Left ventricle myocardium inferior (tissue), 1 donor: ENCODE data around the gene TMCO4. TPM values are rescaled to one million over a fixed set of nuclear protein-coding genes. Genes with fewer than 3 reads are reported as not detected.

Experiments
- DNase-seq: peaks from one replicate; pipeline ENCODE4 v3.0.0-alpha.2; 2020
- H3K27ac ChIP-seq: fragments of 200-600 bp; replicated peaks from 2 replicates; pipeline ENCODE4 v1.8.0; 2021
- H3K27me3 ChIP-seq: fragments of 200-600 bp; 2 replicates; pipeline ENCODE4 v1.8.0; 2021; ENCODE audit warnings: low read depth
- H3K36me3 ChIP-seq: fragments of 200-600 bp; 2 replicates; pipeline ENCODE4 v1.8.0; 2021
- H3K4me1 ChIP-seq: fragments of 200-600 bp; 2 replicates; pipeline ENCODE4 v1.8.0; 2021
- H3K4me3 ChIP-seq: fragments of 200-600 bp; 2 replicates; pipeline ENCODE4 v1.8.0; 2021; ENCODE audit warnings: mild to moderate bottlenecking, moderate library complexity
- H3K9me3 ChIP-seq: fragments of 200-600 bp; replicated peaks from 2 replicates; pipeline ENCODE4 v1.8.0; 2021
- intact Hi-C: fragments of 100-400 bp; cut with micrococcal nuclease; formaldehyde crosslinking; loops from one replicate; pipeline ENCODE4 v1.11.0; 2022
- total RNA-seq: library from RNA; stranded (reverse); fragmentation: NEBNext Ultra II Directional; extraction: Animal tissue kit (Norgen Biotek cat#: 25700); gene quantifications from one replicate; pipeline ENCODE4 v1.2.1, GENCODE V29; 2021
- TF ChIP-seq, protein P1 (sequence below): fragments of 200-600 bp; IDR thresholded peaks from 2 replicates; pipeline ENCODE4 v1.8.0; 2021; ENCODE audit warnings: antibody characterized with exemption, mild to moderate bottlenecking, borderline replicate concordance
- donor health status: DM: no; HTN: yes; CAD: no; lungs with severe emphysema.

The TMCO4 gene
- total RNA-seq, 1 donor from 2014 or later: 8.6 TPM

DNA sequence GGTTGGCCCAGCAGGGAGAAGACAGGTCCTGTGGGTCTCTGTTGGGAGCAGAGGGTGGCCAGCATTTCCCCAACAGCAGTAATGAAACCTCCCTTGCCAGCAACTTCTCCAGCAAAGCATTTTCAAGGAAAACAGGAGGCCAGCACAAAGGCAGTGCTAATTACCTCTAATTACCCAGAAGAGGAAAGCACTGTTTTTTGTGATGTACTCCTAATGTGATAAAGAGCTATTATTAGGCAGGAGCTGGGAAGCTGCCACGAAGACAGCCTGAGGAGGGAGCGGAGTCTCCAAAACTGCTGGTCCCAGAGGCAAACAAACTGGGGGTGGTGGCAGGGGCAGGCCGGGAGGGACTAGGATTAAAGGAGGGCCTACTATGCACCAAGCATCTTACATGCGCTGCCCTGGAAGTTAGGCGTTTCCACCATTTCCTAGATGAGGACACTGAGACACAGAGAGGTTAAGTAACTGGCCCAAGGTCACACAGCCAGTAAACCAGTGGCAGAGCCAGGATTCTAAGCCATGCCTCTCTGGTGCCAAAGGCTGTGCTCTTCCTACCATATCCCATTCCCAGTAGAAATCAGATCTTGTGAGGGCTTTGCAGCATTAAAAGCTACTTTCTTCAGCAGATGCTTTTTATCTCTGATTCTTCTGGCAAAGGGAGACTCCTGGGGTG, 110.5 kb downstream of the TMCO4 start:
- peaks cover 24% of the 10 kb centered on the region for H3K36me3 ChIP-seq
- intact Hi-C loops: no loop called here
- no peak for DNase-seq

DNA sequence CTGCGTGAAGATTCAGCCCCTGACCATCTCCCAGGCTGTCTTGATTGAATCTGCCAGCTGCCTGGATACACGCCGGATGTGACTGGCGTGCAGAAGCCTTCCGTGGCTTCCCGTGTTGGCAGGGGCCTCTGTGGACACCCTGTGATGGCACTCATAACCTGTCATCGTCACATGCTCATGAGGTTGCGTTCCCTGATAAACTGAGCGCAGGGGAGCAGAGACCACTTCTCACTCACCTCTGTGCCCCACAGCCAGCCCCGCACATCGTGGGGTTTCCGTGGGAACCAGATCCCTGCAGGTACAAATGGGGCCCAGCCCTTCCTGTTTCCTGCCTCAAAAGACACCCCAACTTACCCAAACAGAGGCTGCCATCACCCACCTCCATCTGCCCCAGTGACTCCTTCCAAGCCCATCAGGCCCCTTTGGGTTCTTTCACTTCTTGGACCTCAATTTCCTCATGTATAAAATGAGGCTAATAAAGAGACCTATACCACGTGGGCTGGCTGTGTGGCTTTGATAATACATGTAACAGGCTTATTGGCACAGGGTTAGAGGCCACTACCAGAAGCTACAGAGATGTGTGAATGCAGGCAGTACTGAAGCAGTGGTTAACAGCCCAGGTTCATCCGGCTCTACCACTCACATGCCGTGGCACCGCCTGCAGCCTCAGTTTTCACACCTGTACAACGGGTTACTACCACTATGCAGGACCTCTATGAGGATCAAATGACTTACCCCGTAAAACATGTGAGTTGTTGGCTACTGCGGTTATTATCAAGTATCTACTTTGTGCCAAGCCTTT, 111.5 kb downstream of the TMCO4 start:
- H3K4me3 ChIP-seq: no peak overlapping the region
- peaks cover 15% of the 10 kb centered on the region for H3K4me1 ChIP-seq
- intact Hi-C loops: no loop called here
- no peaks in the 10 kb centered on the region for H3K27me3 ChIP-seq
- H3K36me3 ChIP-seq: peaks cover 14% of the 10 kb centered on the region
- H3K27ac ChIP-seq: no peak overlapping the region
- peaks cover 5% of the 10 kb centered on the region for H3K9me3 ChIP-seq
- no peak for DNase-seq
- TF ChIP-seq, protein P1, sequence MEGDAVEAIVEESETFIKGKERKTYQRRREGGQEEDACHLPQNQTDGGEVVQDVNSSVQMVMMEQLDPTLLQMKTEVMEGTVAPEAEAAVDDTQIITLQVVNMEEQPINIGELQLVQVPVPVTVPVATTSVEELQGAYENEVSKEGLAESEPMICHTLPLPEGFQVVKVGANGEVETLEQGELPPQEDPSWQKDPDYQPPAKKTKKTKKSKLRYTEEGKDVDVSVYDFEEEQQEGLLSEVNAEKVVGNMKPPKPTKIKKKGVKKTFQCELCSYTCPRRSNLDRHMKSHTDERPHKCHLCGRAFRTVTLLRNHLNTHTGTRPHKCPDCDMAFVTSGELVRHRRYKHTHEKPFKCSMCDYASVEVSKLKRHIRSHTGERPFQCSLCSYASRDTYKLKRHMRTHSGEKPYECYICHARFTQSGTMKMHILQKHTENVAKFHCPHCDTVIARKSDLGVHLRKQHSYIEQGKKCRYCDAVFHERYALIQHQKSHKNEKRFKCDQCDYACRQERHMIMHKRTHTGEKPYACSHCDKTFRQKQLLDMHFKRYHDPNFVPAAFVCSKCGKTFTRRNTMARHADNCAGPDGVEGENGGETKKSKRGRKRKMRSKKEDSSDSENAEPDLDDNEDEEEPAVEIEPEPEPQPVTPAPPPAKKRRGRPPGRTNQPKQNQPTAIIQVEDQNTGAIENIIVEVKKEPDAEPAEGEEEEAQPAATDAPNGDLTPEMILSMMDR: no peak

More for the DNA sequence above, 110.5 kb downstream of the TMCO4 start:
- Histone ChIP-seq H3K9me3 (peaks cover 5% of the 10 kb centered on the region), H3K27ac (no peak overlapping the region), H3K27me3 (no peaks in the 10 kb centered on the region), H3K4me3 (no peak overlapping the region), H3K4me1 (peaks cover 15% of the 10 kb centered on the region)
- TF ChIP-seq, protein P1: no peak

DNA sequence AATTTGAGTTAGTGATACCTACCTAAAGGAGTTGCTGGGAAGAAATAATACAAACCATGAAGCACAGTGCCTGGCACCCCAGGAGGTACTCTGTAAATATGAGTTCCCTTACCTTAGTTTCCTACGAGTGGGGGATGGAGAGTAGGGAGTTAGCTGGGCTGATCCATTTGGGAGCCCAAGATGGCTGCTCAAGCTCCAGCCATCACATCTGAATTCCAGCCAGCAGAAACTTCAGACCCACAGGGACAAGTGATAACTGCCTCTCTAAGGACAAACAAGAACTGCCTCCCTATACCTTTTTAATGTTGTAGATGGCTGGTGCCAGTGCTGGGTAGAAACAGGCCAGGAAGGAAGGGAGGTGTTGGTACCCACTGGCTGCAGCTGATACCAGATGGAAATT, 112.3 kb downstream of the TMCO4 start:
- Histone ChIP-seq H3K4me1 (peaks cover 15% of the 10 kb centered on the region), H3K27ac (no peak overlapping the region), H3K4me3 (no peak overlapping the region), H3K36me3 (peaks cover 16% of the 10 kb centered on the region), H3K9me3 (peaks cover 5% of the 10 kb centered on the region), H3K27me3 (no peaks in the 10 kb centered on the region)
- intact Hi-C loops: no loop called here
- TF ChIP-seq, protein P1: no peak
- no peak for DNase-seq

DNA sequence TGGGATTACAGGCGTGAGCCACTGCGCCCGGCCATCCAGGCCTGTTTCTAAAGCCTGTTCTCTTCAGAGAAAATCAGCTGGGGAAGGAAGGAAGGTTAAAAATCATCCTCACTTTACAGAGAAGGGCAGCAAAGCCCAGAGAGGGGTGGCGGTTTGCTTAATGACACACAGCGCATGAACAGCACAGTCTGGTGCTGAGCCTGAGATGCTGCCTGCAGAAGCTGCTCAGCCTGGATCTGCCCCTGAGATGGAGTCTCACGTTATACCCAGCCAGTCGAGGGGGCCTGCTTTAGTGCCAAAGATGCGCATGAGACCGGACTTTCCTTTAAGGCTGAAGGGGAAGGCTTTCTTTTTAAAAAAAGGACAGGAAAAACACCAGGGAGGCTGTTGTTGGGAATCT, 113.7 kb downstream of the TMCO4 start:
- intact Hi-C loops: no loop called here
- TF ChIP-seq, protein P1: no peak
- peaks cover 15% of the 10 kb centered on the region for H3K4me1 ChIP-seq
- H3K9me3 ChIP-seq: peaks cover 5% of the 10 kb centered on the region
- H3K27me3 ChIP-seq: no peaks in the 10 kb centered on the region
- no peak overlapping the region for H3K27ac ChIP-seq
- DNase-seq: no peak
- H3K36me3 ChIP-seq: peaks cover 18% of the 10 kb centered on the region
- H3K4me3 ChIP-seq: no peak overlapping the region

DNA sequence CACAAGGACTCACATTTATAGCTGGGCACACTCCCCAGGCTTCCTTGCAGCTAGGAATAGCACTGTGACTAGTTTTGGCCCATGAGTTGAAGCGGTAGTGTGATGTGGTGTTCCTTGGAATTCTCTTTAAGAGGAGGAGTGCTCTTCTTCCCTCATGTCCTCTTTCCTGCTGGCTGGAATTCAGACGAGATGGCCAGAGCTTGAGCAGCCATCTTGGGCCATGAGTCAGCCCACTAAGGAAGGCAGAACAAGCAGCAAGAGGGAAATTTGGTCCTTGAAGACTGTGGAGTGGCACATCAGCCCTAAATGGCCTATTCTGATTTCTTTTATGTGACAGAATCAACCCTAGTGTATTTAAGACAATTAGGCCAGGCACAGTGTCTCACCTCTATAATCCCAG, 115.0 kb downstream of the TMCO4 start:
- Histone ChIP-seq H3K4me1 (peaks cover 13% of the 10 kb centered on the region), H3K9me3 (peaks cover 5% of the 10 kb centered on the region), H3K27me3 (no peaks in the 10 kb centered on the region), H3K27ac (no peak overlapping the region), H3K4me3 (no peak overlapping the region), H3K36me3 (peaks cover 13% of the 10 kb centered on the region)
- intact Hi-C loops: no loop called here
- no peak for DNase-seq
- TF ChIP-seq, protein P1: no peak
